NT2/D1 (cell line): ENCODE data around the gene PRKCB.

Source experiments
- YY1 ChIP-seq: IDR thresholded peaks from 2 replicates; pipeline ENCODE4 v1.6.1; 2011; ENCODE audit not compliant: insufficient read length, insufficient read depth
- ZNF274 ChIP-seq: IDR thresholded peaks from 2 replicates; pipeline ENCODE4 v1.6.1; 2011; ENCODE audit warnings: mild to moderate bottlenecking, low read depth, low read length

- TF ChIP-seq YY1 = no peak
- TF ChIP-seq ZNF274 = no peak
Measured at GRCh38 chr16:23879735-23880373, 44.1 kb downstream of the PRKCB start.
